ENCODE results near the gene KCNJ11.

Gene KCNJ11

GRCh38 chr11:17343257-17343656 is 45.2 kb downstream of the KCNJ11 start:
- no peaks in the 10 kb centered on the region for H3K36me3 ChIP-seq (ENCODE audit: insufficient read depth, low read length)
- no peaks in the 10 kb centered on the region for H3K9me2 ChIP-seq (ENCODE audit: low read depth, low read length)
- no peaks in the 10 kb centered on the region for H3K27me3 ChIP-seq (ENCODE audit: insufficient read depth, low read length)
- no peak overlapping the region for H2AFZ ChIP-seq (ENCODE audit: low read length)
- no peaks in the 10 kb centered on the region for H3F3A ChIP-seq (ENCODE audit: insufficient read depth, low read length)
- no peak for TF ChIP-seq CTCF (IDR thresholded peaks at IDR 0.05; ENCODE audit: low read length)
- TF ChIP-seq EZH2 (IDR thresholded peaks at IDR 0.05; ENCODE audit: borderline replicate concordance, low read length) = no peak
- no peaks in the 10 kb centered on the region for H3K4me1 ChIP-seq (ENCODE audit: insufficient read depth, low read length, severe bottlenecking)
- H3K9ac ChIP-seq (ENCODE audit: low read length) = no peak overlapping the region
- no peaks in the 10 kb centered on the region for H4K20me1 ChIP-seq (ENCODE audit: insufficient read depth, low read length)
- H3K27ac ChIP-seq (ENCODE audit: low read depth, low read length, poor library complexity, severe bottlenecking) = no peak overlapping the region
- H3K79me2 ChIP-seq (ENCODE audit: insufficient read depth, low read length) = no peaks in the 10 kb centered on the region
- H3K4me3 ChIP-seq (ENCODE audit: low read depth, low read length, poor library complexity, severe bottlenecking) = no peak overlapping the region
- H3K9me3 ChIP-seq (ENCODE audit: low read length) = no peaks in the 10 kb centered on the region
- H3K4me2 ChIP-seq (ENCODE audit: low read length) = no peak overlapping the region

Data from OCI-LY1 (cell line).